NB4 (cell line): ENCODE data around the gene BTG2.

ENCODE experiments used
- POLR2A ChIP-seq: IDR thresholded peaks from 2 replicates; pipeline ENCODE4 v1.6.1; 2011; ENCODE audit warnings: mild to moderate bottlenecking; ENCODE audit not compliant: insufficient read length; ENCODE audit errors: extremely low read depth
- TF ChIP-seq, protein P1 (sequence below): IDR thresholded peaks from one replicate; pipeline ENCODE4 v1.5.1; 2012; ENCODE audit warnings: low read depth, low read length

- TF ChIP-seq, protein P1, sequence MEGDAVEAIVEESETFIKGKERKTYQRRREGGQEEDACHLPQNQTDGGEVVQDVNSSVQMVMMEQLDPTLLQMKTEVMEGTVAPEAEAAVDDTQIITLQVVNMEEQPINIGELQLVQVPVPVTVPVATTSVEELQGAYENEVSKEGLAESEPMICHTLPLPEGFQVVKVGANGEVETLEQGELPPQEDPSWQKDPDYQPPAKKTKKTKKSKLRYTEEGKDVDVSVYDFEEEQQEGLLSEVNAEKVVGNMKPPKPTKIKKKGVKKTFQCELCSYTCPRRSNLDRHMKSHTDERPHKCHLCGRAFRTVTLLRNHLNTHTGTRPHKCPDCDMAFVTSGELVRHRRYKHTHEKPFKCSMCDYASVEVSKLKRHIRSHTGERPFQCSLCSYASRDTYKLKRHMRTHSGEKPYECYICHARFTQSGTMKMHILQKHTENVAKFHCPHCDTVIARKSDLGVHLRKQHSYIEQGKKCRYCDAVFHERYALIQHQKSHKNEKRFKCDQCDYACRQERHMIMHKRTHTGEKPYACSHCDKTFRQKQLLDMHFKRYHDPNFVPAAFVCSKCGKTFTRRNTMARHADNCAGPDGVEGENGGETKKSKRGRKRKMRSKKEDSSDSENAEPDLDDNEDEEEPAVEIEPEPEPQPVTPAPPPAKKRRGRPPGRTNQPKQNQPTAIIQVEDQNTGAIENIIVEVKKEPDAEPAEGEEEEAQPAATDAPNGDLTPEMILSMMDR = no peak
- no peak for TF ChIP-seq POLR2A
These were observed 53.8 kb downstream of the BTG2 start for GRCh38 chr1:203359010-203359571.
